ENCODE results near the gene TPST1.

TPST1 gene

GRCh38 chr7:66188645-66189044 lies 16.5 kb upstream of the TPST1 start:
- Histone ChIP-seq H3K9ac (ENCODE audit: insufficient read length, low read depth) (no peak overlapping the region), H3K9me3 (ENCODE audit: insufficient read depth, low read length) (peaks cover 6% of the 10 kb centered on the region; the same call in 1 of the 2 replicates), H3K4me3 (ENCODE audit: insufficient read length, low read depth) (no peak overlapping the region), H3K27me3 (ENCODE audit: insufficient read depth, insufficient read length) (no peaks in the 10 kb centered on the region), H3K36me3 (ENCODE audit: insufficient read depth, insufficient read length, low read length) (no peaks in the 10 kb centered on the region), H3K4me1 (ENCODE audit: insufficient read depth, insufficient read length) (no peaks in the 10 kb centered on the region)
- DNase-seq (ENCODE audit: low read depth, low spot score) = no peak
- no peak for TF ChIP-seq ZNF274 (IDR thresholded peaks at IDR 0.05; ENCODE audit: low read depth, low read length)
- no peak for TF ChIP-seq SUZ12 (IDR thresholded peaks at IDR 0.05; ENCODE audit: extremely low read depth, insufficient read depth, insufficient read length)
- TF ChIP-seq YY1 (IDR thresholded peaks at IDR 0.05; ENCODE audit: insufficient read depth, insufficient read length) = no peak

GRCh38 chr7:66189695-66190503 lies 15.2 kb upstream of the TPST1 start:
- H3K9me3 ChIP-seq (ENCODE audit: insufficient read depth, low read length) = peaks cover 6% of the 10 kb centered on the region; the same call in 1 of the 2 replicates
- H3K27me3 ChIP-seq (ENCODE audit: insufficient read depth, insufficient read length) = no peaks in the 10 kb centered on the region
- H3K9ac ChIP-seq (ENCODE audit: insufficient read length, low read depth) = no peak overlapping the region
- H3K4me1 ChIP-seq (ENCODE audit: insufficient read depth, insufficient read length) = no peaks in the 10 kb centered on the region
- H3K4me3 ChIP-seq (ENCODE audit: insufficient read length, low read depth) = no peak overlapping the region
- H3K36me3 ChIP-seq (ENCODE audit: insufficient read depth, insufficient read length, low read length) = no peaks in the 10 kb centered on the region
- DNase-seq (ENCODE audit: low read depth, low spot score) = no peak
- TF ChIP-seq SUZ12 (IDR thresholded peaks at IDR 0.05; ENCODE audit: extremely low read depth, insufficient read depth, insufficient read length) (no peak), ZNF274 (IDR thresholded peaks at IDR 0.05; ENCODE audit: low read depth, low read length) (no peak), YY1 (IDR thresholded peaks at IDR 0.05; ENCODE audit: insufficient read depth, insufficient read length) (no peak)

GRCh38 chr7:66190504-66190857 lies 14.7 kb upstream of the TPST1 start:
- TF ChIP-seq ZNF274 (IDR thresholded peaks at IDR 0.05; ENCODE audit: low read depth, low read length) (no peak), YY1 (IDR thresholded peaks at IDR 0.05; ENCODE audit: insufficient read depth, insufficient read length) (no peak), SUZ12 (IDR thresholded peaks at IDR 0.05; ENCODE audit: extremely low read depth, insufficient read depth, insufficient read length) (no peak)
- H3K36me3 ChIP-seq (ENCODE audit: insufficient read depth, insufficient read length, low read length) = no peaks in the 10 kb centered on the region
- no peaks in the 10 kb centered on the region for H3K27me3 ChIP-seq (ENCODE audit: insufficient read depth, insufficient read length)
- H3K4me3 ChIP-seq (ENCODE audit: insufficient read length, low read depth) = no peak overlapping the region
- no peak overlapping the region for H3K9ac ChIP-seq (ENCODE audit: insufficient read length, low read depth)
- no peaks in the 10 kb centered on the region for H3K4me1 ChIP-seq (ENCODE audit: insufficient read depth, insufficient read length)
- DNase-seq (ENCODE audit: low read depth, low spot score) = no peak
- H3K9me3 ChIP-seq (ENCODE audit: insufficient read depth, low read length) = peaks cover 6% of the 10 kb centered on the region; the same call in 1 of the 2 replicates

GRCh38 chr7:66193146-66193725 lies 11.9 kb upstream of the TPST1 start:
- Histone ChIP-seq H3K9ac (ENCODE audit: insufficient read length, low read depth) (no peak overlapping the region), H3K4me1 (ENCODE audit: insufficient read depth, insufficient read length) (peaks cover 5% of the 10 kb centered on the region), H3K27me3 (ENCODE audit: insufficient read depth, insufficient read length) (no peaks in the 10 kb centered on the region), H3K4me3 (ENCODE audit: insufficient read length, low read depth) (no peak overlapping the region), H3K9me3 (ENCODE audit: insufficient read depth, low read length) (no peaks in the 10 kb centered on the region), H3K36me3 (ENCODE audit: insufficient read depth, insufficient read length, low read length) (no peaks in the 10 kb centered on the region)
- TF ChIP-seq YY1 (IDR thresholded peaks at IDR 0.05; ENCODE audit: insufficient read depth, insufficient read length) = no peak
- TF ChIP-seq SUZ12 (IDR thresholded peaks at IDR 0.05; ENCODE audit: extremely low read depth, insufficient read depth, insufficient read length) = no peak
- DNase-seq (ENCODE audit: low read depth, low spot score) = no peak

GRCh38 chr7:66198469-66198868 lies 6.7 kb upstream of the TPST1 start:
- Histone ChIP-seq H3K9ac (ENCODE audit: insufficient read length, low read depth) (no peak overlapping the region), H3K36me3 (ENCODE audit: insufficient read depth, insufficient read length, low read length) (no peaks in the 10 kb centered on the region), H3K4me1 (ENCODE audit: insufficient read depth, insufficient read length) (peaks cover 5% of the 10 kb centered on the region), H3K4me3 (ENCODE audit: insufficient read length, low read depth) (no peak overlapping the region), H3K27me3 (ENCODE audit: insufficient read depth, insufficient read length) (no peaks in the 10 kb centered on the region), H3K9me3 (ENCODE audit: insufficient read depth, low read length) (no peaks in the 10 kb centered on the region)
- no peak for DNase-seq (ENCODE audit: low read depth, low spot score)
- TF ChIP-seq ZNF274 (IDR thresholded peaks at IDR 0.05; ENCODE audit: low read depth, low read length) (no peak), YY1 (IDR thresholded peaks at IDR 0.05; ENCODE audit: insufficient read depth, insufficient read length) (no peak), SUZ12 (IDR thresholded peaks at IDR 0.05; ENCODE audit: extremely low read depth, insufficient read depth, insufficient read length) (no peak)

- TF ChIP-seq YY1 (IDR thresholded peaks at IDR 0.05; ENCODE audit: insufficient read depth, insufficient read length) (no peak), SUZ12 (IDR thresholded peaks at IDR 0.05; ENCODE audit: extremely low read depth, insufficient read depth, insufficient read length) (no peak), ZNF274 (IDR thresholded peaks at IDR 0.05; ENCODE audit: low read depth, low read length) (no peak)
- Histone ChIP-seq H3K9me3 (ENCODE audit: insufficient read depth, low read length) (no peaks in the 10 kb centered on the region), H3K27me3 (ENCODE audit: insufficient read depth, insufficient read length) (no peaks in the 10 kb centered on the region), H3K9ac (ENCODE audit: insufficient read length, low read depth) (no peak overlapping the region), H3K36me3 (ENCODE audit: insufficient read depth, insufficient read length, low read length) (no peaks in the 10 kb centered on the region), H3K4me3 (ENCODE audit: insufficient read length, low read depth) (no peak overlapping the region), H3K4me1 (ENCODE audit: insufficient read depth, insufficient read length) (peaks cover 5% of the 10 kb centered on the region)
- DNase-seq (ENCODE audit: low read depth, low spot score) = no peak
Observed at GRCh38 chr7:66198956-66199355, 6.2 kb upstream of the TPST1 start.

GRCh38 chr7:66202441-66202840 lies 2.7 kb upstream of the TPST1 start:
- Histone ChIP-seq H3K4me1 (ENCODE audit: insufficient read depth, insufficient read length) (no peaks in the 10 kb centered on the region), H3K4me3 (ENCODE audit: insufficient read length, low read depth) (no peak overlapping the region), H3K9me3 (ENCODE audit: insufficient read depth, low read length) (no peaks in the 10 kb centered on the region), H3K27me3 (ENCODE audit: insufficient read depth, insufficient read length) (peaks cover 8% of the 10 kb centered on the region), H3K36me3 (ENCODE audit: insufficient read depth, insufficient read length, low read length) (no peaks in the 10 kb centered on the region), H3K9ac (ENCODE audit: insufficient read length, low read depth) (no peak overlapping the region)
- no peak for TF ChIP-seq SUZ12 (IDR thresholded peaks at IDR 0.05; ENCODE audit: extremely low read depth, insufficient read depth, insufficient read length)
- TF ChIP-seq ZNF274 (IDR thresholded peaks at IDR 0.05; ENCODE audit: low read depth, low read length) = no peak
- TF ChIP-seq YY1 (IDR thresholded peaks at IDR 0.05; ENCODE audit: insufficient read depth, insufficient read length) = no peak
- no peak for DNase-seq (ENCODE audit: low read depth, low spot score)
